Natural killer cell treated with Interleukin-12 subunit alpha and Interleukin-12 subunit beta and Interleukin-15 and Interleukin-18, amount 100 ng/mL, for 72 hours (primary cell): ENCODE measurements around the gene KMO. TPM values are rescaled to one million over a fixed set of nuclear protein-coding genes. Genes with fewer than 3 reads are reported as not detected.

Source experiments
- ATAC-seq, 2 donors: fragments of 150-1000 bp; cut with Tn5 transposase in 1 of 2; sonication (Bioruptor Pico), chemical (Tn5 transposase) in 1 of 2; 2 replicates each; pipeline ENCODE4 v1.10.0; 2021
- DNase-seq: peaks from one replicate; pipeline ENCODE4 v3.0.0; 2022; ENCODE audit warnings: low spot score
- H3K27ac Mint-ChIP-seq, 2 donors: 1 replicate in 1 of 2; 2 replicates in 1 of 2; pipeline ENCODE4 v1.8.0; 2022; ENCODE audit warnings: mixed read lengths in 2 of 2, mild to moderate bottlenecking in 1 of 2, moderate library complexity in 1 of 2
- H3K27me3 Mint-ChIP-seq, 2 donors: 1 replicate in 1 of 2; 2 replicates in 1 of 2; pipeline ENCODE4 v1.8.0; 2022; ENCODE audit warnings: mixed read lengths in 2 of 2
- H3K36me3 Mint-ChIP-seq: one replicate; pipeline ENCODE4 v1.8.0; 2022; ENCODE audit warnings: mixed read lengths
- H3K4me1 Mint-ChIP-seq, 2 donors: 1 replicate in 1 of 2; 2 replicates in 1 of 2; pipeline ENCODE4 v1.8.0; 2022; ENCODE audit warnings: low read depth in 2 of 2, mixed read lengths in 2 of 2, mild to moderate bottlenecking in 1 of 2
- H3K4me3 Mint-ChIP-seq: one replicate; pipeline ENCODE4 v1.8.0; 2022; ENCODE audit warnings: mixed read lengths
- H3K9me3 Mint-ChIP-seq: 2 replicates; pipeline ENCODE4 v1.8.0; 2022; ENCODE audit warnings: mixed read lengths
- total RNA-seq, 2 donors: library from RNA; stranded (reverse); gene quantifications; one replicate each; pipeline ENCODE4 v1.2.3, GENCODE V29; 2022

The KMO gene
- total RNA-seq, 2 donors from 2014 or later, result not detected

GRCh38 chr1:241644259-241644658 lies 112.1 kb downstream of the KMO start:
- peaks cover 0 to 4% of the 10 kb centered on the region in 2 donors for H3K27me3 Mint-ChIP-seq
- H3K36me3 Mint-ChIP-seq, result no peaks in the 10 kb centered on the region
- no peak overlapping the region for H3K27ac Mint-ChIP-seq
- H3K4me1 Mint-ChIP-seq, result peaks cover under 1 to 5% of the 10 kb centered on the region in 2 donors
- H3K4me3 Mint-ChIP-seq, result no peak overlapping the region
- ATAC-seq (no peak), DNase-seq (no peak)
- peaks cover 3% of the 10 kb centered on the region for H3K9me3 Mint-ChIP-seq

GRCh38 chr1:241645199-241645598 lies 113.0 kb downstream of the KMO start:
- Mint-ChIP-seq H3K27me3 (peaks cover 9 to 12% of the 10 kb centered on the region in 2 donors), H3K4me3 (no peak overlapping the region), H3K27ac (no peak overlapping the region), H3K36me3 (no peaks in the 10 kb centered on the region), H3K4me1 (peaks cover 0 to 3% of the 10 kb centered on the region in 2 donors), H3K9me3 (peaks cover 3% of the 10 kb centered on the region)
- DNase-seq, result no peak
- ATAC-seq, result no peak

Other genes with a start within 250 kb of the KMO start
- gene RGS7, start 175.2 kb upstream of the KMO start, total RNA-seq, result not detected
- gene FH, start 12.6 kb upstream of the KMO start, total RNA-seq, result 10 to 100 TPM; 53.8 to 63.6 TPM
- 10 to 100 TPM in 1 of 2 donors, 1 to 10 TPM in 1; 9.8 to 11.7 TPM for gene CHML, start 108.0 kb downstream of the KMO start, total RNA-seq
- gene OPN3, start 108.0 kb downstream of the KMO start, total RNA-seq, result 1 to 10 TPM; 4.4 to 4.5 TPM
- gene WDR64, start 119.9 kb downstream of the KMO start, total RNA-seq, result not detected